Urinary bladder (tissue), 4 donors: ENCODE measurements around the gene ZNF878. TPM values are rescaled to one million over a fixed set of nuclear protein-coding genes. Genes with fewer than 3 reads are reported as not detected.
"Not testable (repeated sequence)": the region's sequence is repeated elsewhere in the genome, so short reads cannot be mapped to it uniquely, and the experiment has no call there.

ENCODE experiments used
- DNase-seq: peaks from one replicate; pipeline ENCODE4 v3.0.0-alpha.2; 2015; ENCODE audit errors: extremely low spot score
- H3K27ac ChIP-seq: one replicate; pipeline ENCODE4 v1.5.1; 2013; ENCODE audit warnings: low read depth, mild to moderate bottlenecking, moderate library complexity
- H3K36me3 ChIP-seq: one replicate; pipeline ENCODE4 v1.6.1; 2013; ENCODE audit warnings: mild to moderate bottlenecking, moderate library complexity; ENCODE audit not compliant: insufficient read depth
- H3K4me1 ChIP-seq: one replicate; pipeline ENCODE4 v1.6.1; 2013; ENCODE audit warnings: mild to moderate bottlenecking, moderate library complexity; ENCODE audit not compliant: insufficient read depth
- H3K4me3 ChIP-seq: one replicate; pipeline ENCODE4 v1.5.1; 2013; ENCODE audit warnings: low read depth, low read length
- WGBS: extraction: QIAGEN DNeasy Blood & Tissue Kit; methylation state at CpG from one replicate; pipeline ENCODE4 v1.1.7; 2013; 5-methylcytosine and 5-hydroxymethylcytosine counted together
- polyA plus RNA-seq: library from polyadenylated mRNA; stranded (reverse); fragments of 200-250 nt; gene quantifications from one replicate; pipeline ENCODE4 v1.2.3, GENCODE V29; 2013
- total RNA-seq: library from RNA; depleted of rRNA; stranded (reverse); fragments of >200 nt; gene quantifications from one replicate; pipeline ENCODE4 v1.2.3, GENCODE V29; 2014
- donor health status: healthy with polysubstance abuse.
- donor health status: healthy.

Gene ZNF878
- total RNA-seq (0.85 TPM), polyA plus RNA-seq (0.08 TPM)

- no peaks in the 10 kb centered on the region for H3K36me3 ChIP-seq
- under 1% methylated on average over 46 of the region's 46 CpGs for WGBS
- H3K4me3 ChIP-seq: peak within 1 kb of the TSS; percentile 49
- no peaks in the 10 kb centered on the region for H3K4me1 ChIP-seq
- DNase-seq: peak; percentile 80
- peak within 1 kb of the TSS; percentile 2 for H3K27ac ChIP-seq
Measured at GRCh38 chr19:12052497-12053169, at the start of gene ZNF878. ZNF878 (minus strand) TSS chr19:12052961; CDS start chr19:12052801, 160 bp downstream.

- Histone ChIP-seq H3K4me1 (no peaks in the 10 kb centered on the region), H3K4me3 (no peak overlapping the region), H3K36me3 (no peaks in the 10 kb centered on the region), H3K27ac (no peak overlapping the region)
- DNase-seq: no peak
- 93% methylated on average over 9 of the region's 9 CpGs for whole genome bisulfite sequencing
Measured at GRCh38 chr19:12098040-12098439, 45.3 kb upstream of the ZNF878 start.

GRCh38 chr19:12095111-12095790 is 42.5 kb upstream of the ZNF878 start:
- Histone ChIP-seq H3K27ac (no peak overlapping the region), H3K4me1 (no peaks in the 10 kb centered on the region), H3K36me3 (no peaks in the 10 kb centered on the region), H3K4me3 (no peak overlapping the region)
- DNase-seq: no peak
- 97% methylated on average over 4 of the region's 4 CpGs for WGBS

GRCh38 chr19:12093777-12094176 is 41.0 kb upstream of the ZNF878 start:
- H3K4me3 ChIP-seq: no peak overlapping the region
- H3K27ac ChIP-seq: no peak overlapping the region
- no peaks in the 10 kb centered on the region for H3K36me3 ChIP-seq
- 96% methylated on average over 3 of the region's 3 CpGs for WGBS
- DNase-seq: no peak
- no peaks in the 10 kb centered on the region for H3K4me1 ChIP-seq

GRCh38 chr19:12092956-12093355 is 40.2 kb upstream of the ZNF878 start:
- 19% methylated on average over 10 of the region's 10 CpGs for WGBS
- Histone ChIP-seq H3K27ac (no peak overlapping the region), H3K4me3 (peak overlapping the region; percentile 55), H3K4me1 (no peaks in the 10 kb centered on the region), H3K36me3 (no peaks in the 10 kb centered on the region)
- no peak for DNase-seq

GRCh38 chr19:12092065-12092867 is 39.5 kb upstream of the ZNF878 start:
- under 1% methylated on average over 53 of the region's 53 CpGs for WGBS
- peak; percentile 71 for DNase-seq
- H3K4me1 ChIP-seq: no peaks in the 10 kb centered on the region
- H3K36me3 ChIP-seq: no peaks in the 10 kb centered on the region
- H3K27ac ChIP-seq: peak overlapping the region; percentile 76
- peak overlapping the region; percentile 55 for H3K4me3 ChIP-seq

GRCh38 chr19:12090807-12091206 is 38.0 kb upstream of the ZNF878 start:
- Histone ChIP-seq H3K36me3 (no peaks in the 10 kb centered on the region), H3K4me1 (no peaks in the 10 kb centered on the region), H3K4me3 (no peak overlapping the region), H3K27ac (no peak overlapping the region)
- 47% methylated on average over 5 of the region's 5 CpGs for WGBS
- DNase-seq: no peak

- Histone ChIP-seq H3K4me3 (no peak overlapping the region), H3K4me1 (no peaks in the 10 kb centered on the region), H3K27ac (no peak overlapping the region), H3K36me3 (no peaks in the 10 kb centered on the region)
- no peak for DNase-seq
- 95% methylated on average over 5 of the region's 5 CpGs for WGBS
Measured at GRCh38 chr19:12085074-12085818, 32.5 kb upstream of the ZNF878 start.

GRCh38 chr19:12083336-12083735 is 30.6 kb upstream of the ZNF878 start:
- not testable (repeated sequence) for H3K27ac ChIP-seq, DNase-seq, H3K4me3 ChIP-seq, H3K4me1 ChIP-seq, H3K36me3 ChIP-seq
- WGBS: 98% methylated on average over 6 of the region's 6 CpGs

GRCh38 chr19:12077375-12077774 is 24.6 kb upstream of the ZNF878 start:
- H3K36me3 ChIP-seq: peaks cover 25% of the 10 kb centered on the region
- H3K4me1 ChIP-seq: no peaks in the 10 kb centered on the region
- no peak for DNase-seq
- H3K4me3 ChIP-seq: no peak overlapping the region
- WGBS: 81% methylated on average over 3 of the region's 3 CpGs
- H3K27ac ChIP-seq: no peak overlapping the region

- WGBS: over 99% methylated on average over 3 of the region's 3 CpGs
Measured at GRCh38 chr19:12076331-12076730, 23.6 kb upstream of the ZNF878 start.

GRCh38 chr19:12075538-12076139 is 22.9 kb upstream of the ZNF878 start:
- Histone ChIP-seq H3K27ac (no peak overlapping the region), H3K36me3 (peaks cover 25% of the 10 kb centered on the region), H3K4me3 (peak overlapping the region; percentile 3), H3K4me1 (no peaks in the 10 kb centered on the region)
- DNase-seq: no peak
- WGBS: 94% methylated on average over 3 of the region's 3 CpGs

More at GRCh38 chr19:12076331-12076730, 23.6 kb upstream of the ZNF878 start:
- not testable (repeated sequence) for H3K27ac ChIP-seq, DNase-seq, H3K4me1 ChIP-seq, H3K4me3 ChIP-seq
- H3K36me3 ChIP-seq: peaks cover 25% of the 10 kb centered on the region
